HG03103 (cell line): ENCODE measurements around the gene TMPRSS11B.
"Not testable (repeated sequence)": the region's sequence is repeated elsewhere in the genome, so short reads cannot be mapped to it uniquely, and the experiment has no call there.

Experiments
- ATAC-seq: cut with Tn5 transposase; IDR thresholded peaks from one replicate; pipeline ENCODE4 v1.9.1; 2021; ENCODE audit warnings: low read depth; ENCODE audit not compliant: unreplicated experiment

The TMPRSS11B gene, protein sequence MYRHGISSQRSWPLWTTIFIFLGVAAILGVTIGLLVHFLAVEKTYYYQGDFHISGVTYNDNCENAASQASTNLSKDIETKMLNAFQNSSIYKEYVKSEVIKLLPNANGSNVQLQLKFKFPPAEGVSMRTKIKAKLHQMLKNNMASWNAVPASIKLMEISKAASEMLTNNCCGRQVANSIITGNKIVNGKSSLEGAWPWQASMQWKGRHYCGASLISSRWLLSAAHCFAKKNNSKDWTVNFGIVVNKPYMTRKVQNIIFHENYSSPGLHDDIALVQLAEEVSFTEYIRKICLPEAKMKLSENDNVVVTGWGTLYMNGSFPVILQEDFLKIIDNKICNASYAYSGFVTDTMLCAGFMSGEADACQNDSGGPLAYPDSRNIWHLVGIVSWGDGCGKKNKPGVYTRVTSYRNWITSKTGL

DNA sequence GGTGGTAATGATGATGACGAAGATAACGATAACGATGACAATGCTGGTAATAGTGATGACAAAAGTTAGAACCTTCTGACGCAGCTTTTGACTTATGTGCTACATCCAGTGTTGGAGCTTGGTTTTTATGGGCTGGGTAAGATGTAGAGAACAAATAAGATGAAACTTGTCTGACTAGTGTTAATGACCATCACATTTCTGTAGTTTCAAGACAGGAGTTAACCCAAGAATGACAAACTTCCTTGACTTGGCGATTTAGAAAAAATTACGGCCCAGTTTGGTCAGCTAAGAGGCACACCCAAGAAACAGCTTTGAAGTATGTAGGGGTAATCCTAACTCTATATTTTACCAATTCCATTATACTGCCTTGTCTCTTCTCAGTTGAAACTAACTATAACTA lies at the start of gene TMPRSS11B:
Gene TMPRSS11B, minus strand, starts transcription at position 101 of the 400 bp plus-strand sequence. CDS start 136 bp downstream, outside the sequence.
- ATAC-seq: no peak

DNA sequence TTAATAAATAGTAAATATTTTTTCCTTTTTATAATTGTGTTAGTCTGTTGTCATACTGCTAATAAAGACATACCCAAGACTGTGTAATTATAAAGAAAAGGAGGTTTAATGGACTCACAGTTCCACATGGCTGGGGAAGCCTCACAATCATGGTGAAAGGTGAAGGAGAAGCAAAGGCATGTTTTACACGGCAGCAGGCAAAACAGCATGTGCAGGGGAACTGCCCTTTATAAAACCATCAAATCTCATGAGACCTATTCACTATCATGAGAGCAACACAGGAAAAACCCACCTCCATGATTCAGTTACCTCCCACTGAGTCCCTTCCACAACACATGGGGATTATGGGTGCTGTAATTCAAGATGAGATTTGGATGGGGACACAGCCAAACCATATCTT lies 45.8 kb upstream of the TMPRSS11B start:
- no peak for ATAC-seq

- ATAC-seq: no peak
Measured at GRCh38 chr4:68288393-68288740, 42.9 kb upstream of the TMPRSS11B start.

- no peak for ATAC-seq
Measured at GRCh38 chr4:68287704-68288392, 42.4 kb upstream of the TMPRSS11B start.

DNA sequence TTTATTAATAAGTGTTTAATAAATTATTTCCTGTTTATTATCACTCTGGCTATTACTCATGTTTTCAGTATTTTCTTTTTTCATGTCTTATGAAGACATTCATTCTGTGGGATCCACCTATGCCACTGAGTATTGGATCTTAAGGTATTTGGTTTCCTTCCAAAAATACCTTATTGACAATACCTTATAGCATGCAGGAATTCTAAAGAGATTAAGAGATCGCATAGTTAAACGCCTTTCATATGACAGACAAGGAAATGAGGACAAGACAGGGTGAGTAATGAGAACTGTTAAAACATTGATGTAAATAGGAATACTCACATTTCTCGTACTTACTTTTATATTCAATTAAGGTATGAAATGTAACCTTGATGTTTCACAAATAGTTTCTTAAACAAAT lies 38.2 kb upstream of the TMPRSS11B start:
- no peak for ATAC-seq

- ATAC-seq: no peak
Measured at GRCh38 chr4:68283095-68283494, 37.6 kb upstream of the TMPRSS11B start.

DNA sequence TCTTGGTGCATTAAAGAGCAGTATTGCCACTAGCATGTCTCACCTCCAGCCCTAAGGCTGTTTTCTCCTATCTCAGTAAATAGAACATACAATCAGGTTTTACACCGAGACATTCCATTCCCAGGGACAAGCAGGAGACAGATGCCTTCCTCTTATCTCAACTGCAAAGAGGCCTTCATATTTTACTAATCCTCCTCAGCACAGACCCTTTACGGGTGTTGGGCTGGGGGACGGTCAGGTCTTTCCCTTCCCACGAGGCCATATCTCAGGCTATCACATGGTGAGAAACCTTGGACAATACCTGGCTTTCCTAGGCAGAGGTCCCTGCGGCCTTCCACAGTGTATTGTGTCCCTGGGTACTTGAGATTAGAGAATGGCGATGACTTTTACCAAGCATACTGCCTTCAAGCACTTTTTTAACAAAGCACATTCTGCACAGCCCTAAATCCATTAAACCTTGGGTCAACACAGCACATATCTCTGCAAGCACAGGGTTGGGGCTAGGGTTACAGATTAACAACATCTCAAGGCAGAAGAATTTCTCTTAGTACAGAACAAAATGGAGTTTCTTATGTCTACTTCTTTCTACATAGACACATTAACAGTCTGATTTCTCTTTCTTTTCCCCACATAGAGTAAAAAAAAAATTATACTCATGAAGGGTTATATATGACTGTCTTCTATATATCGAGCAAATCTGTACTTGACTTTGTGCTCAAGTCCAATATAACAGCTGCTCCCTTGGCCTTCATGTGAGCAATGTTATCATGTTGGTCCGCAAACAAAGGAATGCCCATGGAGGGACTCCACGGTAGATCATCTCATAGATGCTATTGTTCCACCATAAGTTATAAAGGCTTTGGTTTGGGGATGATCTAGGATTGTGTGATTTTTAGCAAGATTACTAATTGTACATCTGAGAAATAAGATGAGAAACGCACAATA lies 36.6 kb upstream of the TMPRSS11B start:
- not testable (repeated sequence) for ATAC-seq

DNA sequence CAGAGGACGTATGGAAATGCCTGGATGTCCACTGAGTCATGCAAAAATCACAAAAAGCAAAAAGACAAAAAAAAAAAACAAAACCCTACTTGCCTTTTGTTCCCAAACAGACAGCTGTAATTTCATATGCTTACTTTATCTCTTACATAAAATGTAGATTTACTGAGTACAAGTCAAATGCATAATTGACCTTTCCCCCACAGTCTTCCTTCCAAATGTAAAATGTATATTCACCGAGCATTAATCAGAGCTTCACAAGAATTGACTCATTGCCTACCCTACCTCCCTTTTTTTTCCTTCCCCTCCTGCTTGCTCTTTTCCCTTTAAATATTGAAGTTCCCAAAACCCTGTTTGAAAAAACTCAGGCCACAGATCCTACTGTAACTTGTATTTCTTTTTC lies 32.5 kb upstream of the TMPRSS11B start:
- ATAC-seq: no peak

- no peak for ATAC-seq
Measured at GRCh38 chr4:68277627-68278026, 32.1 kb upstream of the TMPRSS11B start.

DNA sequence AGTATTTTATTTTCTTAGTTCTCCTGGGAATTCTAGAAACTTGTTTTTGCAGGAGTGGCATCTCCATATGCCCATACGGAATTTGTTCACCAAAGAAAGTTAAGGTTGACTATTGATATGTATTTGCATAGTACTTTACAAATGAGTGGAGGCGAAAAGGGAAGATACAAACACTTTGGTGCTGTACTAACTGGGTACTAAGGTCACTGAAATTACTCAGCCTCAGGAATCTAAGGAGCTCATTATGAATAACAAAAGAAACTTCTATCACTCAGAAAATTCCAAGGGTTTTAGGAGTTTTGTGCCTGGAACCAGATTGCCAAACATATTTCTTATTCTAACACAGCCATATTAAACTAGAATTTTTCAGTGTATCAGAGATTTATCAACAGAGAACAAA lies 27.4 kb upstream of the TMPRSS11B start:
- ATAC-seq: peak; percentile 44

DNA sequence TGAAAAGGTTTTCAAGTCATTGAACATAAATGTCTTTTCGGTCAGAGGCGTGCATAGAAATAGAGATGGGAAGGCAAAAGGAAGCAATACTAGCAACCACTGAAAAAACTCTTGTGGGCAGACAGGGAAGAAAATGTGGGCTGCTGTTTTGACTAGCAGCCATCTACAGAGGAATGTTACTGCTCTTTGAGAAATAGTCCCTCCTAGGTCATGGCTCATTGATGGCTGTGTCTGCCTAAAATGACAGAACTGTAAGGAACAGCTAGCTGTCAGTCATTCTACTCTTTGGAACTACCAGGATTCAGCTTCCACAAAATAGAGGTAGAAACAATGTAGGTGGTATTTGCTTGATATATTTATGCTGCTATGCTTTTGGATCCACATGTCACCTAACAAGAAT lies 26.9 kb upstream of the TMPRSS11B start:
- ATAC-seq: peak; percentile 59

DNA sequence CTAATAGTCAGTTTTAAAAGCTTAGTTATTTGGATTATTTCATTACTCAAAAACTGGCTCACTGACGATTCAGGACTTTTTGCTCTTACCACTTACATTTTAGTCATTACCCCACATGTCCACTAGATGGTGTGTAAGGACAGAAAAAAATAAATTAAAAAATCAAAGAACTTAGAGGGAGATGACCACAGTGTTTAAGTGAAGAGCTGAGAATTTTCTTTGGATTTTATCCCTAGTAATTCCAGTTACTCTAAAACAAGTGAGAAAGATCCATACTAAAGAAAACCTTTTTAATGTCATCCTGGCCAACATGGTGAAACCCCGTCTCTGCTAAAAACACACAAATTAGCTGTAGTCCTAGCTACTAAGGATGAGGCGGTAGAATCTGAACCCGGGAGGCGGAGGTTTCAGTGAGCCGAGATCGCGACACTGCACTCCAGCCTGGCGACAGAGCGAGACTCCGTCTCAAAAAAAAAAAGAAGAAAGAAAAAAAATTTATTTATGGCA lies 26.4 kb upstream of the TMPRSS11B start:
- ATAC-seq: peak; percentile 53

- ATAC-seq: no peak
Measured at GRCh38 chr4:68267433-68267944, 22.0 kb upstream of the TMPRSS11B start.

- no peak for ATAC-seq
Measured at GRCh38 chr4:68264875-68265565, 19.5 kb upstream of the TMPRSS11B start.

DNA sequence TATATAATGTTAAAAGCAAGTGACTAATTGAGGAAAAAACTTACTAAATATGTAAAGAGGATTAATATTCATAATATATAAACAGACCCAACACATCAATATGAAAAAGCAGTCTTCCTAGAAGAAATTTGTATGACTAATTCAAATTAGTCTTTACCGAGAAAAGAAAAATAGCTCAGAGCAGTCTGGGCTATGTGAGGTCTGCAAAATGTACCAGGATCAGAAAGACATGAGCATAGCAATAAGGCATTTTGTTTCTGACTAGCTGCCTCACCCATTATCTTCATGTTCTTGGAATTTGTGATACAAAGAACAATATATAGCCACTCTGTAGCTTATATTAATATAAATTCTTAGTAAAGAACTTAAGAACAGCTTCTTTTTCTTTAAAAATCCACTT lies 13.7 kb upstream of the TMPRSS11B start:
- no peak for ATAC-seq

- no peak for ATAC-seq
Measured at GRCh38 chr4:68257719-68258118, 12.2 kb upstream of the TMPRSS11B start.

- ATAC-seq: no peak
Measured at GRCh38 chr4:68256284-68256683, 10.8 kb upstream of the TMPRSS11B start.

- ATAC-seq: no peak
Measured at GRCh38 chr4:68250151-68250930, 4.8 kb upstream of the TMPRSS11B start.

GRCh38 chr4:68249434-68249833 lies 3.9 kb upstream of the TMPRSS11B start:
- peak; percentile 80 for ATAC-seq
